Activated CD4-positive, alpha-beta T cell treated with anti-CD3 and anti-CD28 coated beads, Interleukin-2, amount 10 ng/mL, durations not matched to agents 24 days and 14 days (primary cell): ENCODE data around the gene ADIRF. TPM values are rescaled to one million over a fixed set of nuclear protein-coding genes. Genes with fewer than 3 reads are reported as not detected.
"Not testable (repeated sequence)": the region's sequence is repeated elsewhere in the genome, so short reads cannot be mapped to it uniquely, and the experiment has no call there.

Source experiments
- DNase-seq: peaks from one replicate; pipeline ENCODE4 v3.0.0; 2022
- H3K27ac Mint-ChIP-seq: one replicate; pipeline ENCODE4 v1.8.0; 2022; ENCODE audit warnings: mild to moderate bottlenecking, mixed read lengths
- H3K27me3 Mint-ChIP-seq: one replicate; pipeline ENCODE4 v1.8.0; 2022; ENCODE audit warnings: mixed read lengths
- H3K36me3 Mint-ChIP-seq: one replicate; pipeline ENCODE4 v1.8.0; 2022; ENCODE audit warnings: low read depth, mild to moderate bottlenecking, mixed read lengths
- H3K4me1 Mint-ChIP-seq: one replicate; pipeline ENCODE4 v1.8.0; 2021; ENCODE audit warnings: mixed read lengths
- H3K4me3 Mint-ChIP-seq: one replicate; pipeline ENCODE4 v1.8.0; 2022; ENCODE audit warnings: mild to moderate bottlenecking, moderate library complexity, mixed read lengths
- H3K9me3 Mint-ChIP-seq: one replicate; pipeline ENCODE4 v1.8.0; 2021; ENCODE audit warnings: mixed read lengths
- intact Hi-C: fragments of 100-400 bp; cut with micrococcal nuclease; formaldehyde crosslinking; loops from one replicate; pipeline ENCODE4 v1.15.1; 2023
- total RNA-seq: library from RNA; stranded (reverse); gene quantifications from 2 replicates; pipeline ENCODE4 v1.2.3, GENCODE V29; 2022

Gene ADIRF
- total RNA-seq, 1 donor from 2014 or later: not detected

DNA sequence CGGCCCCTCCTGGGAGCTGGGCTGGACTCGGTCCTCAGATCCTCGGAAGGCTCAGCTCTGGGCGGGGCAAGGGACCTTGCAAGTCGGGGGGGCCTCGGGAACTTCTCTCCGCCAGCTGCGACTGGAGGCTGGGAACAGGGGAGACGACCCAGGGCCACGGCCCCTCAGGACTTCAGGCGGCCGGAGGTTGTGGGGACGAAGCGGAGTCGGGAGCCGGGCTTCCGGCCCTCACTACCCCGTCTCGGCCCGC, 2.6 kb downstream of the ADIRF start:
- intact Hi-C loops: loop anchor here (1.0 to 2.0 kb wide), 2 partner anchors 124 to 260 kb away; partner anchors contain the start of genes GLUD1 and SHLD2
- peak overlapping the region; percentile 41 for H3K27ac Mint-ChIP-seq
- no peaks in the 10 kb centered on the region for H3K36me3 Mint-ChIP-seq
- H3K4me1 Mint-ChIP-seq: peaks cover 18% of the 10 kb centered on the region
- peaks cover 35% of the 10 kb centered on the region for H3K27me3 Mint-ChIP-seq
- peak overlapping the region; percentile 73 for H3K4me3 Mint-ChIP-seq
- DNase-seq: no peak
- no peaks in the 10 kb centered on the region for H3K9me3 Mint-ChIP-seq

DNA sequence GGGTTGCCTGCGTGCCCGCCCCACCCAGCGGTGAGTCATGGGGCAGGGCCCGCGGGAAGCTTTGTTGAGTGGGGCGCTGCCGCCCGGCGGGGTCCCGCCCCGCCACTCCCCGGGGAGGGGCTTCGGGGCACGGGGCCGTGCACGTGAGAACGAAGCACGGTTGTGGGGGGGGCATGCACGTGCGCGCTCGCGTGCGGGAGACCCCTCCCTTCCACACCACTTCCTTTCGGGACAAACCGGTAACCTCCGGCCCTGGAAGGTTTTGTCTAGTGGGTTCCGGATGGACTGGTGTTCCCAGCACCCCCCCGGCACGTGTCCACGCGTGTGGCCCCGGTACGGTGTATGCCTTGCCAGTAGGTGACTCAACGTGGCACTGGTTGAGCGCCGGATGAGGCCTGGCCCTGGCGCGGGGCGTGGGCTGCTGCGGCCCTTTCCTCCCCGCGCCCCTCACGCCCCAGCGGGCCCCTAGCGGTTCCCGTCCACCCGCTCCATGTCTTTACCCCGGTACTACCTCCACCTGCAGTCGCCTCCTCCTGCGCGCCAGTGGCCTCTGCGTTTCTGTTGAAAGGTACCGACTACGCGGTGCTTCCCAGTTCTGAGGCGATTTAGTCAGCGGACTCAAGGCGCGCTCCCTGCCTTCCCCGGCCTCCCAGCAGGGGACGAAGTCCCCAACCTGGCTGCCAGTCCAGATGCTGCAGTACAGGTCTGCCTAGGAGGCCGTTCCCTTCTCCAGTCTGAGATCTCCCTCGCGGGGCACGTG, 3.1 kb downstream of the ADIRF start:
- peak; percentile 95 for DNase-seq
- intact Hi-C loops: loop anchor here (1.0 to 2.0 kb wide), 2 partner anchors 123 to 260 kb away; partner anchors contain the start of genes GLUD1 and SHLD2
- peak overlapping the region; percentile 89 for H3K27ac Mint-ChIP-seq
- H3K27me3 Mint-ChIP-seq: peaks cover 35% of the 10 kb centered on the region
- H3K36me3 Mint-ChIP-seq: no peaks in the 10 kb centered on the region
- H3K9me3 Mint-ChIP-seq: no peaks in the 10 kb centered on the region
- peak overlapping the region; percentile 83 for H3K4me3 Mint-ChIP-seq
- peaks cover 13% of the 10 kb centered on the region for H3K4me1 Mint-ChIP-seq

DNA sequence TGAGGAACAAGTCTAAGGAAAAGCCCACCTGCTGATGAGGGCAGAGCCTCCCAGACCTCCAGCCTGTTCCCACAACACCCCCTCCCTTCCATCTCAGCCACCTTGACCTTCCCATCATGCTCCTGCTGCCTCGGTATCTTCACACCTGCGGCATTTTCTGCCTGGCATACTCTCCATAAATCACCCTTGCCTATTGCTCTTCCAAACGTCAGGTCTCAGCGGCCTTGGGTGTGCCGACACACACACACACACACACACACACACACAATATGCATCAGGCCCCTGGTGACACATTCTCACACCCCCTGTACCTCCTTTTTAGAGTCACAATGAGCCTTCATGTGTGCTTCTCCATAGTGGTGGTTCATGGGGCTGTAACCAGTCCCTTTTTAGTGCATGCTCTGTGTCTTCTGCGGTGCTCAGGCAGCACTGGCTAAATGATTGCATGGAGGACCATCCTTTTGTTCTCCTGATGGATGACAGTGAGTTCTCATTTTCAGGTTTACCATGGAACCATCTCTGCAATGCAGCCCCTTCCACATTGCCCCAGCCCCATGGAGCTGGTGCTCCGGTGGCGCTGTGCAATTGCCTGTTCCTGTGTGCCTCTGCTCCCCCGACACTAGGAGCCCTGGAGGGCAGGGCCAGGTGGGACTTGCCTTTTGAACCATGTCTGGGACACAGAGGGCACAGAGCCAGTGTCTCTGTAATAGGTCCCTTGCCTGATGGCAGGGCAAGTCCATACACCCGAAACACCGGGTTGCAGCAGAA, 4.5 kb downstream of the ADIRF start:
- peak overlapping the region; percentile 17 for H3K4me3 Mint-ChIP-seq
- H3K4me1 Mint-ChIP-seq: peaks cover 8% of the 10 kb centered on the region
- H3K9me3 Mint-ChIP-seq: no peaks in the 10 kb centered on the region
- no peaks in the 10 kb centered on the region for H3K36me3 Mint-ChIP-seq
- DNase-seq: no peak
- peaks cover 40% of the 10 kb centered on the region for H3K27me3 Mint-ChIP-seq
- intact Hi-C loops: no loop called here
- H3K27ac Mint-ChIP-seq: peak overlapping the region; percentile 1

DNA sequence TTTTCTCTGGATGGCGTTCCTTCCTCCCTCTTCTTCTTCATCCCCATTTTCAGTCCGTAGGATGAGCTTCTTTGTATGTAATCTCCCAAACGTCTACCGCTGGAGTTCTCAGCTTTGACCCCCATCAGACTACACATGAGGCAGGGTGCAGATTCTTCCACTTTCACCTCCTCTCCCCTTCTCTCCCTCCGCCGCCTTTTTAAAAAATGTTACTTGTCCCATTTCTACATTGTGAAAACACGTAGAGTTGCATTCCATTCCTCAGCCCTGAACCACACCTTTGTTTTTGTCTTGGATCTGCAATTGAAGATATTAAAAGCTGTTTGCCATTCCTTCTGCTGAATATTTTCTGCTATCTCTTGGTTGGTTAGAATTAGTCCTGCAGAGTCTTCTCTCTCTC, 6.2 kb downstream of the ADIRF start:
- no peaks in the 10 kb centered on the region for H3K36me3 Mint-ChIP-seq
- peaks cover 35% of the 10 kb centered on the region for H3K27me3 Mint-ChIP-seq
- H3K4me1 Mint-ChIP-seq: peaks cover 8% of the 10 kb centered on the region
- H3K27ac Mint-ChIP-seq: no peak overlapping the region
- H3K9me3 Mint-ChIP-seq: no peaks in the 10 kb centered on the region
- H3K4me3 Mint-ChIP-seq: no peak overlapping the region
- intact Hi-C loops: no loop called here
- no peak for DNase-seq

DNA sequence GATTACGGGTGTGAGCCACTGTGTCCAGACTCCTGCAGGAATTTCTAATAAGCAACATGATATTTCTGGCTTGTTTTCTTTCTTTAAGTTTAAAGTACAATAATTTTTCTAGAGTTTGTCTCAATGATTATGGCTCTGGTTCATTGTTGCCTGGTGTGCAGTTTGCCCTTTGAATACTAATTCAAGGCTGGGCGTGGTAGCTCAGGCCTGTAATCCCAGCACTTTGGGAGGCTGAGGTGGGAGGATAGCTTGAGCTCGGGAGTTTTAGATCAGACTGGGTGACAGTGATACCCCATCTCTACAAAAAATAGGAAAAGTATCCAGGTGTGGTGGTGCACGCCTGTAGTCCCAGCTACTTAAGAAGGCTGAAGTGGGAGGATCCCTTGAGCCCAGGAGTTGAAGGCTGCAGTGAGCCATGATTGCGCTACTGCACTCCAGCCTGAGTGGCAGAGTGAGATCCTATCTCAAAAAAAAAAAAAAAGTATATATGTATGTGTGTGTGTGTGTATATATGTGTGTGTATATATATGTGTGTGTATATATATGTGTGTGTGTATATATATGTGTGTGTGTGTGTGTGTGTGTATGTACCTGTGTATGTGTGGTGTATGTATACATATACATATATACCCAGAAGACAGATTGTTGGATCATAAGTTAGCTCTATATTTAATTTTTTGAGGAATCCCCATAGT, 8.2 kb downstream of the ADIRF start:
- Mint-ChIP-seq H3K9me3 (no peaks in the 10 kb centered on the region), H3K4me1 (peaks cover 4% of the 10 kb centered on the region), H3K27ac (no peak overlapping the region), H3K36me3 (no peaks in the 10 kb centered on the region), H3K27me3 (peaks cover 37% of the 10 kb centered on the region), H3K4me3 (no peak overlapping the region)
- intact Hi-C loops: no loop called here
- no peak for DNase-seq

DNA sequence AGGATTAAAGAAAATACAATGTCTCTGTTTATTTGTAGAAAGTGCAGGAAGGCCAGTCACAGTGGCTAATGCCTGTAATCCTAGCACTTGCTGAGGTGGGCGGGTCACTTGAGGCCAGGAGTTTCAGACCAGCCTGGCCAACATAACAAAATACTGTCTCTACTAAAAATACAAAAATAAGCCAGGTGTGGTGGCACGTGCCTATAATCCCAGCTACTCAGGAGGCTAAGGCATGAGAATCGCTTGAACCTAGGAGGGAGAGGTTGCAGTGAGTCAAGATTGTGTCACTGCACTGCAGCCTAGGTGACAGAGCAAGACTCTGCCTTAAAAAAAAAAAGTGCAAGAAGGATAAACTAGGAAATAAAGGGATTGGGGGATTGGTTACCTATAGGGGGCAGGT, 10.2 kb downstream of the ADIRF start:
- H3K36me3 Mint-ChIP-seq, H3K9me3 Mint-ChIP-seq, intact Hi-C loops, H3K4me1 Mint-ChIP-seq, H3K27ac Mint-ChIP-seq, H3K4me3 Mint-ChIP-seq, DNase-seq: not testable (repeated sequence)
- peaks cover 31% of the 10 kb centered on the region for H3K27me3 Mint-ChIP-seq

DNA sequence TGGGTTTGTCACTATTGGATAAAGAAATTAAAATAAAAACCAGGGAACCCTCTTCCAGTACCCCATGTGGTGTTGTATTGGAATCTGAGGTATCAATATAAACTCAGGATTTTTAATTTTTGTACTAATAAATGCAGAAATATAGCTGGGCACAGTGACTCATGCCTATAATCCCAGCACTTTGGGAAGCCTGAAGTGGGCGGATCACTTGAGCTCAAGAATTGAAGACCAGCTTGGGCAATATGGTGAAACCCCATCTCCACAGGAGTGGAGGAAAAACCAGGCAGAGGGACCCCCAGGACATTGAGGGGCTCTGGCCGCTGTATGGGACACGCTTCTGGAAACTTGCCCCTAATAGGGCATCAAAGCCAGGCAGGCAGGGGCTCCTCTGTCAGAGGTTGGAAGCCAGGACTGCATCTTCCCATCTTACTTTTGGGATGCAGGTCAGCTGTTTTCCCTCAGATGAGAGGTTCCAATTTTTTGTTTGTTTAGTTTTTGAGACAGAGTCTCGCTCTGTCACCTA, 11.1 kb downstream of the ADIRF start:
- H3K27ac Mint-ChIP-seq: no peak overlapping the region
- H3K4me1 Mint-ChIP-seq: no peaks in the 10 kb centered on the region
- intact Hi-C loops: no loop called here
- H3K9me3 Mint-ChIP-seq: no peaks in the 10 kb centered on the region
- peaks cover 31% of the 10 kb centered on the region for H3K27me3 Mint-ChIP-seq
- DNase-seq: no peak
- no peak overlapping the region for H3K4me3 Mint-ChIP-seq
- H3K36me3 Mint-ChIP-seq: no peaks in the 10 kb centered on the region

DNA sequence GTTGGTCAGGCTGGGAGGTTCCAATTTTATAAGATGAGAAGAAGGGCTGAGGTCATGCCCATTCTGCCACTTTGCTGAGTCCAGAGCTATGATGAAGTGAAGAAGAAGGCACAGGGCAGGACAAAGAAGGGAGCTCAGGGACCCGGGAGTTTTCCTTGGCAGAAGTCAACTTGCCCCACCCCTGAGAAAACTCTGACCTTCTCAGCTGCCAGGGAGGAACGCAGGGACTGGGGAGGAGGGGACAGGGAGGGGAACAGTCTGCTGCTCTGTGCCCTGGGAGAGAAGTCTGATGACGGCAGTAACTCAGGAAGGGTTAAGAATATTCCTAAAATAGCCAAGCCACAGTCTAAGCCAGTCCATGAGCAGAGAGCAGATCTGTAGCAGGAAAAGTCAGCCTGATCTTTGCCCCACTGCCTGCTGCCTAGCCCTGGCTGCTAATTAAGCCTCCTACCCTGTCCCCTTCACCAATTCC, 11.7 kb downstream of the ADIRF start:
- Mint-ChIP-seq H3K4me1 (no peaks in the 10 kb centered on the region), H3K36me3 (no peaks in the 10 kb centered on the region), H3K4me3 (no peak overlapping the region), H3K27me3 (peaks cover 33% of the 10 kb centered on the region), H3K9me3 (no peaks in the 10 kb centered on the region), H3K27ac (no peak overlapping the region)
- no peak for DNase-seq
- intact Hi-C loops: no loop called here

DNA sequence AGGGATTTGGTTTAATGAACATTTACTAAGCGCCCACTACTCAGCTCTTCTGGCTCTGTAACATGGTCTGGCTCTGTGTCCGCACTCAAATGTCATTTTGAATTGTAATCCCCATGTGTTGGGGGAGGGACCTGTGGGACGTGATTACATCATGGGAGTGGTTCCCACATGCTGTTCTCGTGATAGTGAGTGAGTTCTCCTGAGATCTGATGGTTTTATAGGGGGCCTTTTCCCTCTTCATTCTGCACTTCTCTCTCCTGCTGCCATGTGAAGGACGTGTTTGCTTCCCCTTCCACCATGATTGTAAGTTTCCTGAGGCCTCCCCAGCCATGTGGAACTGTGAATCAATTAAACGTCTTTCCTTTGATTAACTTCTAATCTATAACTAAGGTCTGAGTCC, 12.7 kb downstream of the ADIRF start:
- intact Hi-C loops, H3K36me3 Mint-ChIP-seq, DNase-seq, H3K9me3 Mint-ChIP-seq, H3K4me3 Mint-ChIP-seq, H3K27ac Mint-ChIP-seq, H3K4me1 Mint-ChIP-seq: not testable (repeated sequence)
- peaks cover 36% of the 10 kb centered on the region for H3K27me3 Mint-ChIP-seq

DNA sequence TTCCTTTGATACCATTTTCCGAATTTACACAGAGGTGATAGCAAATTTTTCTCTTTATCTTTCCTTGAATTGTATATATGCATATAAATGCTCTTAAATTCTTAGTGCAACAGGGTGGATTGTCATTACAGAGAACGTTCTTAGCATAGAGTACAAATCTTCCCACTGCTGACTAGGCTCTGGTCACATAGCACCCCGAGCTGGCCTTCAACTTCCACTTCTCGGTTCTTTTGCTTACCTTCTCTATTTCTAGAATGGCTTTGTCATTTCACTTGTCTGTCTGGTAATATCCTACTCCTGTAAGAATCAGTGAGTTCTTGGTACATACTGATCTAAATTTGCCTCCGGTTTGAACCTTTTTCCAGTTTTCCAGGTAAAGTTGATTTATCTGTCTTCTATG, 13.4 kb downstream of the ADIRF start:
- DNase-seq: no peak
- H3K27ac Mint-ChIP-seq: no peak overlapping the region
- peaks cover 36% of the 10 kb centered on the region for H3K27me3 Mint-ChIP-seq
- H3K9me3 Mint-ChIP-seq: no peaks in the 10 kb centered on the region
- H3K4me3 Mint-ChIP-seq: no peak overlapping the region
- no peaks in the 10 kb centered on the region for H3K4me1 Mint-ChIP-seq
- intact Hi-C loops: no loop called here
- H3K36me3 Mint-ChIP-seq: no peaks in the 10 kb centered on the region

DNA sequence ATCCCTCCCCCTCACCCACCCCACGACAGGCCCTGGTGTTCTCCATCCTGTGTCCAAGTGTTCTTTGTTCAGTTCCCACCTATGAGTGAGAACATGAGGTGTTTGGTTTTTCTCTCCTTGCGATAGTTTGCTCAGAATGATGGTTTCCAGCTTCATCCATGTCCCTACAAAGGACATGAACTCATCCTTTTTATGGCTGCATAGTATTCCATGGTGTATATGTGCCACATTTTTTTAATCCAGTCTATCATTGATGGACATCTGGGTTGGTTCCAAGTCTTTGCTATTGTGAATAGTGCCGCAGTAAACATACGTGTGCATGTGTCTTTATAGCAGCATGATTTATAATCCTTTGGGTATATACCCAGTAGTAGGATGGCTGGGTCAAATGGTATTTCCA, 16.2 kb downstream of the ADIRF start:
- H3K9me3 Mint-ChIP-seq, DNase-seq, H3K36me3 Mint-ChIP-seq, H3K4me3 Mint-ChIP-seq, intact Hi-C loops, H3K4me1 Mint-ChIP-seq, H3K27ac Mint-ChIP-seq: not testable (repeated sequence)
- peaks cover 44% of the 10 kb centered on the region for H3K27me3 Mint-ChIP-seq

DNA sequence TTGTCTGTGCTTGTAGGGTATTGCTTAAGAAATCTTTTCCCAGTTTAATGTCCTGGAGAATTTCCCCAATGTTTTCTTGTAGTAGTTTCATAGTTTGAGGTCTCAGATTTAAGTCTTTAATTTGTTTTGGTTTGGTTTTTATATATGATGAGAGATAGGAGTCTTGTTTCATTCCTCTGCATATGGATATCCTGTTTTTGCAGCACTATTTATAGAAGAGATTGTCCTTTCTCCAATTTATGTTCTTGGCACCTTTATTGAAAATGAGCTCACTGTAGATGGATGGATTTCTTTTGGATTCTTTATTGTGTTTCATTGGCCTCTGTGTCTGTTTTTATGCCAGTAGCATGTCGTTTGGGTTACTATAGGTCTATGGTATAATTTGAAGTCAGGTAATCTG, 20.2 kb downstream of the ADIRF start:
- H3K4me1 Mint-ChIP-seq: no peaks in the 10 kb centered on the region
- no peaks in the 10 kb centered on the region for H3K36me3 Mint-ChIP-seq
- no peak for DNase-seq
- no peak overlapping the region for H3K27ac Mint-ChIP-seq
- intact Hi-C loops: no loop called here
- no peak overlapping the region for H3K4me3 Mint-ChIP-seq
- H3K9me3 Mint-ChIP-seq: no peaks in the 10 kb centered on the region
- H3K27me3 Mint-ChIP-seq: peaks cover 37% of the 10 kb centered on the region

DNA sequence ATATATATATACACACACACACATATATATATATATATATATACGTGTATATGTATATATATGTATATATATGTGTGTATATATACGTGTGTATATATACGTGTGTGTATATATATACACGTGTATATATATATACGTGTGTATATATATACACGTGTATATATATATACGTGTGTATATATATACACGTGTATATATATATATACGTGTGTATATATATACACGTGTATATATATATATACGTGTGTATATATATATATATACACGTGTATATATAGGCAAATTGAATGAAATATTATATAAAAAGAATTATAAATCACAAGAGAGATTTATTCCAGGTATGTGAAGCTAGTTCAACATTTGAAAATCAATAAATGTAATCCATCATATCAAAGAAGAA, 23.1 kb downstream of the ADIRF start:
- H3K4me1 Mint-ChIP-seq, H3K27ac Mint-ChIP-seq, H3K9me3 Mint-ChIP-seq, intact Hi-C loops, H3K36me3 Mint-ChIP-seq, DNase-seq, H3K4me3 Mint-ChIP-seq: not testable (repeated sequence)
- H3K27me3 Mint-ChIP-seq: peaks cover 32% of the 10 kb centered on the region

DNA sequence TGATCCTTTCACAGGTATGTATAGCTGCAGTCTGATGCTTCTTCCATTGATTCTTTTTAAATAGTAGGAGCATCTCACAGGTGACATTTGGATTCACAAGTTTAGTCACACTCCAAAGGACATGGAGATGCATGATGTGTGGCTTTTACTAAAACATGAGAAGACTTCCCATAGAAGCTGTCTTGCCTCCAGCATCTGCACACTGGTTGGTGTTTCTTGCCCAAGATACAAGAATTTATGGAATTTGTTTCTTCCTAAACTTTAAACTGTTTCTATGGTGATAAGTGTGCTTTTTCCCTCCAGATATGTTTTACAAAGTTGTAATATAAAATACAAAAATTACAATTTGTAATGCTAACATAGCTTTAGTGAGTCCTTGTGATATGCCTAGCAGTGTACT, 24.2 kb downstream of the ADIRF start:
- Mint-ChIP-seq H3K4me3 (no peak overlapping the region), H3K27ac (no peak overlapping the region), H3K27me3 (peaks cover 29% of the 10 kb centered on the region), H3K36me3 (no peaks in the 10 kb centered on the region), H3K4me1 (no peaks in the 10 kb centered on the region), H3K9me3 (no peaks in the 10 kb centered on the region)
- DNase-seq: no peak
- intact Hi-C loops: no loop called here
